HCT116 (cell line): ENCODE measurements around the gene GPR39. TPM values are rescaled to one million over a fixed set of nuclear protein-coding genes. Genes with fewer than 3 reads are reported as not detected.

Experiments
- ATAC-seq: fragments of 200-7000 bp; cut with Tn5 transposase; 2 replicates; pipeline ENCODE4 v1.9.1; 2020; ENCODE audit warnings: mild to moderate bottlenecking, moderate library complexity
- BruUV-seq: library from RNA; stranded (reverse); fragments of 400-500 nt; replicated peaks from 2 replicates; lab custom pipeline; 2021; lab: Mats Ljungman, UMichigan
- CTCF ChIA-PET: fragments of 300-600 bp; sonication (Branson Sonifier 250); formaldehyde crosslinking; loops from one replicate; lab custom pipeline; 2021; ENCODE audit warnings: antibody characterized with exemption; lab: Charles Lee
- POLR2A ChIA-PET: fragments of 300-600, 350-600 bp; sonication (Branson Sonifier 250); formaldehyde crosslinking; loops from one replicate; lab custom pipeline; 2021; ENCODE audit warnings: antibody characterized with exemption; lab: Charles Lee
- RAD21 ChIA-PET, 2 experiments: fragments of 300-600 bp; sonication (Branson Sonifier 250); formaldehyde crosslinking; loops; one replicate each; lab custom pipeline; 2023; ENCODE audit warnings: low total read pairs in 2 of 2; ENCODE audit not compliant: uncharacterized antibody in 2 of 2, unreplicated experiment in 2 of 2, low non-redundant PET in 1 of 2; lab: Charles Lee
- DNase-seq: peaks from one replicate; pipeline ENCODE4 v3.0.0-alpha.2; 2010; ENCODE audit warnings: low read depth, low spot score
- H2AFZ ChIP-seq: fragments of 200-600 bp; shearing (Covaris generic), sonication (generic); 2 replicates; pipeline ENCODE4 v1.6.1; 2017; ENCODE audit warnings: low read depth, mixed run types, mixed read lengths, antibody characterized with exemption, low read length; ENCODE audit not compliant: poor library complexity, severe bottlenecking
- H3K27ac ChIP-seq: 2 replicates; pipeline ENCODE4 v1.5.1; 2012; ENCODE audit warnings: low read depth, low read length
- H3K27me3 ChIP-seq: fragments of 200-600 bp; sonication (generic); 2 replicates; pipeline ENCODE4 v1.6.1; 2016; ENCODE audit warnings: mixed run types, low read length, mixed read lengths; ENCODE audit not compliant: insufficient read depth
- H3K36me3 ChIP-seq, 2 experiments: fragments of 200-500 bp in 1 of 2; fragments of 200-600 bp in 1 of 2; sonication (Bioruptor generic) in 1 of 2; sonication (generic) in 1 of 2; 2 replicates each; pipeline versions ENCODE4 v1.5.1 to v1.6.1; 2014 to 2016; ENCODE audit warnings: low read length in 2 of 2, inconsistent platforms in 1 of 2, mixed read lengths in 1 of 2, mixed run types in 1 of 2; ENCODE audit not compliant: insufficient read depth in 2 of 2, control insufficient read depth in 1 of 2
- H3K4me1 ChIP-seq, 2 experiments: fragments of 200-600 bp in 1 of 2; sonication (generic) in 1 of 2; 2 replicates each; pipeline versions ENCODE4 v1.5.1 to v1.6.1; 2012 to 2017; ENCODE audit warnings: low read length in 2 of 2, inconsistent platforms in 1 of 2, mild to moderate bottlenecking in 1 of 2, mixed read lengths in 1 of 2, mixed run types in 1 of 2, moderate library complexity in 1 of 2; ENCODE audit not compliant: insufficient read depth in 2 of 2, control insufficient read depth in 1 of 2
- H3K4me2 ChIP-seq: fragments of 200-600 bp; sonication (generic); 2 replicates; pipeline ENCODE4 v1.6.1; 2017; ENCODE audit warnings: mixed run types, low read length, mixed read lengths
- H3K4me3 ChIP-seq, 2 experiments: fragments of 200-600 bp in 1 of 2; sonication (generic) in 1 of 2; replicated peaks in 1 of 2; 2 replicates each; pipeline ENCODE4 v1.5.1; 2011 to 2016; ENCODE audit warnings: low read length in 2 of 2, control low read depth in 1 of 2, low read depth in 1 of 2, mild to moderate bottlenecking in 1 of 2, mixed read lengths in 1 of 2, mixed run types in 1 of 2
- H3K79me2 ChIP-seq: fragments of 200-600 bp; sonication (generic); 2 replicates; pipeline ENCODE4 v1.6.1; 2017; ENCODE audit warnings: mild to moderate bottlenecking, mixed run types, low read length, moderate library complexity, mixed read lengths; ENCODE audit not compliant: insufficient read depth
- H3K9ac ChIP-seq: fragments of 200-600 bp; sonication (generic); 2 replicates; pipeline ENCODE4 v1.6.1; 2016; ENCODE audit warnings: low read length, mixed read lengths
- H3K9me2 ChIP-seq: fragments of 200-600 bp; sonication (generic), shearing (Covaris generic); 2 replicates; pipeline ENCODE4 v1.6.1; 2017; ENCODE audit warnings: mixed run types, mild to moderate bottlenecking, moderate library complexity; ENCODE audit not compliant: insufficient read depth
- H3K9me3 ChIP-seq, 2 experiments: fragments of 200-500 bp in 1 of 2; fragments of 200-600 bp in 1 of 2; sonication (Bioruptor generic) in 1 of 2; sonication (generic) in 1 of 2; 2 replicates each; pipeline ENCODE4 v1.6.1; 2014 to 2017; ENCODE audit warnings: low read length in 2 of 2, mixed read lengths in 2 of 2, inconsistent platforms in 1 of 2, low read depth in 1 of 2, mild to moderate bottlenecking in 1 of 2, mixed run types in 1 of 2, moderate library complexity in 1 of 2; ENCODE audit not compliant: control insufficient read depth in 1 of 2, insufficient read depth in 1 of 2
- H4K20me1 ChIP-seq: fragments of 200-600 bp; sonication (generic), shearing (Covaris generic); 2 replicates; pipeline ENCODE4 v1.6.1; 2017; ENCODE audit warnings: mixed run types, mild to moderate bottlenecking, moderate library complexity; ENCODE audit not compliant: insufficient read depth
- CBX3 ChIP-seq: IDR thresholded peaks from 2 replicates; pipeline ENCODE4 v1.6.1; 2012; ENCODE audit warnings: low read depth
- CEBPB ChIP-seq: IDR thresholded peaks from 2 replicates; pipeline ENCODE4 v1.6.1; 2012; ENCODE audit warnings: low read depth
- EGR1 ChIP-seq: IDR thresholded peaks from 2 replicates; pipeline ENCODE4 v1.6.1; 2012; ENCODE audit warnings: low read depth
- ELF1 ChIP-seq: IDR thresholded peaks from 2 replicates; pipeline ENCODE4 v1.6.1; 2012; ENCODE audit warnings: low read depth, borderline replicate concordance
- FOSL1 ChIP-seq: IDR thresholded peaks from 2 replicates; pipeline ENCODE4 v1.6.1; 2012; ENCODE audit warnings: low read depth
- JUND ChIP-seq: IDR thresholded peaks from 2 replicates; pipeline ENCODE4 v1.6.1; 2012
- POLR2A ChIP-seq: IDR thresholded peaks from 2 replicates; pipeline ENCODE4 v1.7.0; 2011; ENCODE audit warnings: borderline replicate concordance; ENCODE audit not compliant: insufficient read depth, insufficient read length; ENCODE audit errors: extremely low read depth
- POLR2AphosphoS5 ChIP-seq: IDR thresholded peaks from 2 replicates; pipeline ENCODE4 v1.6.1; 2011; ENCODE audit warnings: mild to moderate bottlenecking, low read depth, low read length, moderate library complexity
- RAD21 ChIP-seq: IDR thresholded peaks from 2 replicates; pipeline ENCODE4 v1.6.1; 2012; ENCODE audit warnings: low read depth, mild to moderate bottlenecking
- SIN3A ChIP-seq: IDR thresholded peaks from 2 replicates; pipeline ENCODE4 v1.6.1; 2012; ENCODE audit warnings: low read depth
- SP1 ChIP-seq: IDR thresholded peaks from 2 replicates; pipeline ENCODE4 v1.6.1; 2012; ENCODE audit warnings: low read depth
- SRF ChIP-seq: IDR thresholded peaks from 2 replicates; pipeline ENCODE4 v1.6.1; 2012; ENCODE audit warnings: low read depth
- TCF7L2 ChIP-seq: IDR thresholded peaks from 2 replicates; pipeline ENCODE4 v1.7.0; 2011; ENCODE audit warnings: borderline replicate concordance, inconsistent platforms; ENCODE audit not compliant: insufficient read depth, insufficient read length; ENCODE audit errors: extremely low read depth
- YY1 ChIP-seq: IDR thresholded peaks from 2 replicates; pipeline ENCODE4 v1.6.1; 2011; ENCODE audit warnings: low read length, low read depth, moderate library complexity, mild to moderate bottlenecking; ENCODE audit not compliant: insufficient replicate concordance; ENCODE audit errors: extremely low read depth
- ZFX ChIP-seq: fragments of 450-650 bp; IDR thresholded peaks from 2 replicates; pipeline ENCODE4 v1.6.1; 2017
- ZNF274 ChIP-seq: fragments of 200-500 bp; sonication (Bioruptor generic); IDR thresholded peaks from 2 replicates; pipeline ENCODE4 v1.6.1; 2014; ENCODE audit warnings: mild to moderate bottlenecking, low read depth, low read length, inconsistent platforms
- intact Hi-C: fragments of 100-400 bp; cut with micrococcal nuclease; formaldehyde crosslinking; loops from 2 replicates; pipeline ENCODE4 v1.10.0; 2022
- total RNA-seq: library from RNA; stranded (reverse); gene quantifications from one replicate; pipeline ENCODE4 v1.2.1, GENCODE V29; 2021; ENCODE audit not compliant: unreplicated experiment
- TF ChIP-seq, protein P1 (sequence below), 3 experiments: fragments of 200-600 bp in 1 of 3; sonication (generic) in 1 of 3; IDR thresholded peaks in 2 of 3; conservative IDR thresholded peaks in 1 of 3; 2 replicates each; pipeline ENCODE4 v1.5.1; 2012 to 2017; ENCODE audit warnings: low read depth in 2 of 3, low read length in 2 of 3, antibody characterized with exemption in 1 of 3, borderline replicate concordance in 1 of 3, control low read depth in 1 of 3, mild to moderate bottlenecking in 1 of 3, mixed read lengths in 1 of 3, mixed run types in 1 of 3, moderate library complexity in 1 of 3; ENCODE audit not compliant: insufficient read depth in 1 of 3
- TF ChIP-seq, protein P2 (sequence below): IDR thresholded peaks from 2 replicates; pipeline ENCODE4 v1.6.1; 2012
- TF ChIP-seq, protein P3 (sequence below): IDR thresholded peaks from 2 replicates; pipeline ENCODE4 v1.6.1; 2012
- TF ChIP-seq, protein P4 (sequence below): IDR thresholded peaks from 2 replicates; pipeline ENCODE4 v1.6.1; 2011; ENCODE audit warnings: mild to moderate bottlenecking, low read length, moderate library complexity; ENCODE audit not compliant: insufficient replicate concordance; ENCODE audit errors: extremely low read depth

GPR39 gene
- total RNA-seq, 1 experiment from 2014 or later, result 5.1 TPM

DNA sequence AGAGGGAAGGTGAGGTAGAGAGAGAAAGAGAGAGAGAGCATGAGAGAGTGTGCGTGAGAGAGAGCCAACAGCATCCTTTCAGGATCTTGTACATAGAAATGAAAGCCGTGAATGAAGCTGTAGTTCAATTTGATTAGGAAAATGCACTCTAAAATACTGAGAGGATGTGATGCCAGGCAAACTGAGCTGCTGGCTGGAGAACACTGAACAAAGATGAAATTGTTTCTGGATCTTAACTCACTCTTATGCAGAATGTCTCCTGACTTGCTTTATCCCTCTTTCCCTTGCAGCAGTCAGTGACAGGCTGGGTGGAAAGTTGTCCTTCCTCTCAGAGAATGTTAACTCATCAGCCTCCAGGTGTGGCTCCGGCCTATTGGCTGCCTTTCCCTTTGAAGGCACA lies 242.7 kb downstream of the GPR39 start:
- ChIA-PET CTCF (no interaction called here), POLR2A (no interaction called here), RAD21 (no interaction called here)
- BruUV-seq, result no TSS peak
- Histone ChIP-seq H3K27ac (no peak overlapping the region), H4K20me1 (no peaks in the 10 kb centered on the region), H3K4me1 (no peaks in the 10 kb centered on the region), H3K27me3 (peaks cover 40% of the 10 kb centered on the region), H3K9me2 (no peaks in the 10 kb centered on the region), H3K79me2 (no peaks in the 10 kb centered on the region), H3K4me2 (no peak overlapping the region), H3K9me3 (no peaks in the 10 kb centered on the region), H3K4me3 (no peak overlapping the region), H3K36me3 (no peaks in the 10 kb centered on the region), H3K9ac (no peak overlapping the region), H2AFZ (no peak overlapping the region)
- intact Hi-C loops, result no loop called here
- TF ChIP-seq ZFX (no peak), POLR2AphosphoS5 (no peak), RAD21 (no peak), TCF7L2 (no peak), POLR2A (no peak), YY1 (no peak), SP1 (no peak), ZNF274 (no peak), EGR1 (no peak), SRF (no peak), JUND (no peak), CEBPB (no peak), FOSL1 (no peak), ELF1 (no peak), SIN3A (no peak), CBX3 (no peak)
- TF ChIP-seq, protein P1, sequence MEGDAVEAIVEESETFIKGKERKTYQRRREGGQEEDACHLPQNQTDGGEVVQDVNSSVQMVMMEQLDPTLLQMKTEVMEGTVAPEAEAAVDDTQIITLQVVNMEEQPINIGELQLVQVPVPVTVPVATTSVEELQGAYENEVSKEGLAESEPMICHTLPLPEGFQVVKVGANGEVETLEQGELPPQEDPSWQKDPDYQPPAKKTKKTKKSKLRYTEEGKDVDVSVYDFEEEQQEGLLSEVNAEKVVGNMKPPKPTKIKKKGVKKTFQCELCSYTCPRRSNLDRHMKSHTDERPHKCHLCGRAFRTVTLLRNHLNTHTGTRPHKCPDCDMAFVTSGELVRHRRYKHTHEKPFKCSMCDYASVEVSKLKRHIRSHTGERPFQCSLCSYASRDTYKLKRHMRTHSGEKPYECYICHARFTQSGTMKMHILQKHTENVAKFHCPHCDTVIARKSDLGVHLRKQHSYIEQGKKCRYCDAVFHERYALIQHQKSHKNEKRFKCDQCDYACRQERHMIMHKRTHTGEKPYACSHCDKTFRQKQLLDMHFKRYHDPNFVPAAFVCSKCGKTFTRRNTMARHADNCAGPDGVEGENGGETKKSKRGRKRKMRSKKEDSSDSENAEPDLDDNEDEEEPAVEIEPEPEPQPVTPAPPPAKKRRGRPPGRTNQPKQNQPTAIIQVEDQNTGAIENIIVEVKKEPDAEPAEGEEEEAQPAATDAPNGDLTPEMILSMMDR (IDR thresholded peaks at IDR 0.05 in 2 of 3, conservative IDR thresholded peaks at IDR 0.05 in 1 of 3; ENCODE audit: borderline replicate concordance in 1 of 3, insufficient read depth in 1 of 3, low read depth in 2 of 3, low read length in 2 of 3), result no peak
- TF ChIP-seq, protein P2, sequence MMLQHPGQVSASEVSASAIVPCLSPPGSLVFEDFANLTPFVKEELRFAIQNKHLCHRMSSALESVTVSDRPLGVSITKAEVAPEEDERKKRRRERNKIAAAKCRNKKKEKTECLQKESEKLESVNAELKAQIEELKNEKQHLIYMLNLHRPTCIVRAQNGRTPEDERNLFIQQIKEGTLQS, result no peak
- TF ChIP-seq, protein P3, sequence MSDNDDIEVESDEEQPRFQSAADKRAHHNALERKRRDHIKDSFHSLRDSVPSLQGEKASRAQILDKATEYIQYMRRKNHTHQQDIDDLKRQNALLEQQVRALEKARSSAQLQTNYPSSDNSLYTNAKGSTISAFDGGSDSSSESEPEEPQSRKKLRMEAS, result no peak
- TF ChIP-seq, protein P4, sequence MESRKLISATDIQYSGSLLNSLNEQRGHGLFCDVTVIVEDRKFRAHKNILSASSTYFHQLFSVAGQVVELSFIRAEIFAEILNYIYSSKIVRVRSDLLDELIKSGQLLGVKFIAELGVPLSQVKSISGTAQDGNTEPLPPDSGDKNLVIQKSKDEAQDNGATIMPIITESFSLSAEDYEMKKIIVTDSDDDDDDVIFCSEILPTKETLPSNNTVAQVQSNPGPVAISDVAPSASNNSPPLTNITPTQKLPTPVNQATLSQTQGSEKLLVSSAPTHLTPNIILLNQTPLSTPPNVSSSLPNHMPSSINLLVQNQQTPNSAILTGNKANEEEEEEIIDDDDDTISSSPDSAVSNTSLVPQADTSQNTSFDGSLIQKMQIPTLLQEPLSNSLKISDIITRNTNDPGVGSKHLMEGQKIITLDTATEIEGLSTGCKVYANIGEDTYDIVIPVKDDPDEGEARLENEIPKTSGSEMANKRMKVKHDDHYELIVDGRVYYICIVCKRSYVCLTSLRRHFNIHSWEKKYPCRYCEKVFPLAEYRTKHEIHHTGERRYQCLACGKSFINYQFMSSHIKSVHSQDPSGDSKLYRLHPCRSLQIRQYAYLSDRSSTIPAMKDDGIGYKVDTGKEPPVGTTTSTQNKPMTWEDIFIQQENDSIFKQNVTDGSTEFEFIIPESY, result no peak
- DNase-seq (no peak), ATAC-seq (no peak)
